Sigmoid colon (tissue), 7 donors: ENCODE measurements around the gene DENND2A. TPM values are rescaled to one million over a fixed set of nuclear protein-coding genes. Genes with fewer than 3 reads are reported as not detected.
"Not testable (repeated sequence)": the region's sequence is repeated elsewhere in the genome, so short reads cannot be mapped to it uniquely, and the experiment has no call there.

ENCODE experiments used
- DNase-seq: peaks from one replicate; pipeline ENCODE4 v3.0.0-alpha.2; 2019
- H3K27ac ChIP-seq, 4 donors: fragments of 200-600 bp; sonication (generic); one replicate each; pipeline ENCODE4 v1.5.1; 2016 to 2019; ENCODE audit warnings: mild to moderate bottlenecking in 1 of 4
- H3K27me3 ChIP-seq, 3 donors: fragments of 200-600 bp; sonication (generic); one replicate each; pipeline ENCODE4 v1.5.1; 2019; ENCODE audit warnings: mild to moderate bottlenecking in 1 of 3
- H3K36me3 ChIP-seq, 4 donors: fragments of 200-600 bp; sonication (generic); one replicate each; pipeline ENCODE4 v1.5.1; 2016 to 2019
- H3K4me1 ChIP-seq, 4 donors: fragments of 200-600 bp; sonication (generic); one replicate each; pipeline ENCODE4 v1.5.1; 2017 to 2019
- H3K4me3 ChIP-seq, 4 donors: fragments of 200-600 bp; sonication (generic); one replicate each; pipeline ENCODE4 v1.5.1; 2017 to 2019; ENCODE audit warnings: mild to moderate bottlenecking in 2 of 4, moderate library complexity in 1 of 4
- H3K9me3 ChIP-seq, 4 donors: fragments of 200-600 bp in 3 of 4; sonication (generic) in 3 of 4; one replicate each; pipeline versions ENCODE4 v1.5.1 to v1.6.1; 2013 to 2019
- CTCF ChIP-seq, 4 experiments: fragments of 450-650 bp in 3 of 4; fragments of 200-600 bp in 1 of 4; IDR thresholded peaks; one replicate each; pipeline ENCODE4 v1.5.1; 2016 to 2019; ENCODE audit warnings: antibody characterized with exemption in 4 of 4, mild to moderate bottlenecking in 3 of 4, moderate library complexity in 2 of 4
- EP300 ChIP-seq, 4 donors: sonication (generic); formaldehyde crosslinking; IDR thresholded peaks; one replicate each; pipeline ENCODE4 v1.6.1; 2017; ENCODE audit warnings: antibody characterized with exemption in 4 of 4
- POLR2A ChIP-seq, 2 donors: fragments of 450-650 bp; IDR thresholded peaks; one replicate each; pipeline ENCODE4 v1.6.1; 2016; ENCODE audit warnings: antibody characterized with exemption in 2 of 2, mild to moderate bottlenecking in 2 of 2, moderate library complexity in 2 of 2
- POLR2AphosphoS5 ChIP-seq, 4 donors: sonication (generic); formaldehyde crosslinking; IDR thresholded peaks; one replicate each; pipeline ENCODE4 v1.6.1; 2017; ENCODE audit warnings: antibody characterized with exemption in 4 of 4
- WGBS, 2 donors: extraction: QIAGEN DNeasy Blood & Tissue Kit; methylation state at CpG; one replicate each; pipeline ENCODE4 v1.1.7; 2013; 5-methylcytosine and 5-hydroxymethylcytosine counted together
- intact Hi-C: fragments of 100-400 bp; cut with DNase I; formaldehyde crosslinking; loops from one replicate; pipeline ENCODE4 v1.15.1; 2023
- polyA plus RNA-seq, 3 donors: library from polyadenylated mRNA; stranded (reverse); fragments of 200-250 nt; gene quantifications; one replicate each; pipeline ENCODE4 v1.2.3, GENCODE V29; 2013
- total RNA-seq, 4 donors: library from RNA; depleted of rRNA; stranded (reverse); fragments of >200 nt; gene quantifications; one replicate each; pipeline ENCODE4 v1.1.0, GENCODE V29; 2016
- donor health status: healthy with polysubstance abuse.
- donor health status: Bipolar disorder and iron deficiency.
- donor health status: healthy.

DENND2A gene
- total and polyA plus RNA-seq, 7 donors: 6.2 to 38.8 (median 11.4) TPM

GRCh38 chr7:140667476-140667875 is 26.9 kb upstream of the DENND2A start:
- H3K27me3 ChIP-seq: no peaks in the 10 kb centered on the region
- H3K9me3 ChIP-seq: no peaks in the 10 kb centered on the region
- WGBS, 2 donors: 15 to 56% methylated on average over 1 of the region's 1 CpG
- H3K4me3 ChIP-seq: no peak overlapping the region
- intact Hi-C loops: no loop called here
- no peak overlapping the region for H3K27ac ChIP-seq
- H3K4me1 ChIP-seq: peaks cover 0 to 5% (median 2%) of the 10 kb centered on the region in 4 donors
- DNase-seq: peak; percentile 18
- H3K36me3 ChIP-seq: no peaks in the 10 kb centered on the region
- no peak for TF ChIP-seq CTCF (IDR thresholded peaks at IDR 0.05)
- TF ChIP-seq EP300 (IDR thresholded peaks at IDR 0.05): no peak
- no peak for TF ChIP-seq POLR2A (IDR thresholded peaks at IDR 0.05)
- no peak for TF ChIP-seq POLR2AphosphoS5 (IDR thresholded peaks at IDR 0.05)

- intact Hi-C loops, H3K36me3 ChIP-seq, H3K4me1 ChIP-seq, DNase-seq, H3K9me3 ChIP-seq, H3K27ac ChIP-seq, H3K4me3 ChIP-seq, H3K27me3 ChIP-seq: not testable (repeated sequence)
- WGBS, 2 donors: 89 to 98% methylated on average over 1 of the region's 2 CpGs
Measured at GRCh38 chr7:140662938-140663337, 22.3 kb upstream of the DENND2A start.

- H3K27ac ChIP-seq: no peak overlapping the region
- WGBS, 2 donors: 17 to 45% methylated on average over 2 of the region's 2 CpGs
- TF ChIP-seq CTCF (IDR thresholded peaks at IDR 0.05): no peak
- no peak for TF ChIP-seq POLR2AphosphoS5 (IDR thresholded peaks at IDR 0.05)
- no peak for TF ChIP-seq POLR2A (IDR thresholded peaks at IDR 0.05)
- no peak for TF ChIP-seq EP300 (IDR thresholded peaks at IDR 0.05)
- intact Hi-C loops: no loop called here
- H3K4me3 ChIP-seq: no peak overlapping the region
- no peak for DNase-seq
- no peaks in the 10 kb centered on the region for H3K9me3 ChIP-seq
- H3K27me3 ChIP-seq: no peaks in the 10 kb centered on the region
- H3K36me3 ChIP-seq: no peaks in the 10 kb centered on the region
- H3K4me1 ChIP-seq: peaks cover 0 to 13% (median 8%) of the 10 kb centered on the region in 4 donors
Measured at GRCh38 chr7:140661124-140661523, 20.5 kb upstream of the DENND2A start.

GRCh38 chr7:140659856-140660255 is 19.2 kb upstream of the DENND2A start:
- Histone ChIP-seq H3K36me3 (no peaks in the 10 kb centered on the region), H3K27ac (no peak overlapping the region), H3K4me1 (peaks cover 0 to 15% (median 9%) of the 10 kb centered on the region in 4 donors), H3K4me3 (no peak overlapping the region), H3K27me3 (no peaks in the 10 kb centered on the region), H3K9me3 (no peaks in the 10 kb centered on the region)
- peak; percentile 15 for DNase-seq
- 80 to 84% methylated on average over 8 of the region's 8 CpGs for WGBS, 2 donors
- TF ChIP-seq POLR2A (IDR thresholded peaks at IDR 0.05): no peak
- TF ChIP-seq CTCF (IDR thresholded peaks at IDR 0.05): no peak
- TF ChIP-seq EP300 (IDR thresholded peaks at IDR 0.05): no peak
- no peak for TF ChIP-seq POLR2AphosphoS5 (IDR thresholded peaks at IDR 0.05)
- intact Hi-C loops: no loop called here

- 89 to 91% methylated on average over 9 of the region's 9 CpGs for WGBS, 2 donors
- Histone ChIP-seq H3K9me3 (no peaks in the 10 kb centered on the region), H3K4me1 (peaks cover 0 to 25% (median 17%) of the 10 kb centered on the region in 4 donors), H3K36me3 (no peaks in the 10 kb centered on the region), H3K4me3 (no peak overlapping the region), H3K27ac (no peak overlapping the region), H3K27me3 (no peaks in the 10 kb centered on the region)
- intact Hi-C loops: no loop called here
- DNase-seq: peak; percentile 34
- TF ChIP-seq EP300 (IDR thresholded peaks at IDR 0.05) (no peak), POLR2AphosphoS5 (IDR thresholded peaks at IDR 0.05) (no peak), CTCF (IDR thresholded peaks at IDR 0.05) (no peak), POLR2A (IDR thresholded peaks at IDR 0.05) (no peak)
Measured at GRCh38 chr7:140657891-140658290, 17.3 kb upstream of the DENND2A start.
